ENCODE data around the gene WDCP.
"Not testable (repeated sequence)": the region's sequence is repeated elsewhere in the genome, so short reads cannot be mapped to it uniquely, and the experiment has no call there.

Gene WDCP

DNA sequence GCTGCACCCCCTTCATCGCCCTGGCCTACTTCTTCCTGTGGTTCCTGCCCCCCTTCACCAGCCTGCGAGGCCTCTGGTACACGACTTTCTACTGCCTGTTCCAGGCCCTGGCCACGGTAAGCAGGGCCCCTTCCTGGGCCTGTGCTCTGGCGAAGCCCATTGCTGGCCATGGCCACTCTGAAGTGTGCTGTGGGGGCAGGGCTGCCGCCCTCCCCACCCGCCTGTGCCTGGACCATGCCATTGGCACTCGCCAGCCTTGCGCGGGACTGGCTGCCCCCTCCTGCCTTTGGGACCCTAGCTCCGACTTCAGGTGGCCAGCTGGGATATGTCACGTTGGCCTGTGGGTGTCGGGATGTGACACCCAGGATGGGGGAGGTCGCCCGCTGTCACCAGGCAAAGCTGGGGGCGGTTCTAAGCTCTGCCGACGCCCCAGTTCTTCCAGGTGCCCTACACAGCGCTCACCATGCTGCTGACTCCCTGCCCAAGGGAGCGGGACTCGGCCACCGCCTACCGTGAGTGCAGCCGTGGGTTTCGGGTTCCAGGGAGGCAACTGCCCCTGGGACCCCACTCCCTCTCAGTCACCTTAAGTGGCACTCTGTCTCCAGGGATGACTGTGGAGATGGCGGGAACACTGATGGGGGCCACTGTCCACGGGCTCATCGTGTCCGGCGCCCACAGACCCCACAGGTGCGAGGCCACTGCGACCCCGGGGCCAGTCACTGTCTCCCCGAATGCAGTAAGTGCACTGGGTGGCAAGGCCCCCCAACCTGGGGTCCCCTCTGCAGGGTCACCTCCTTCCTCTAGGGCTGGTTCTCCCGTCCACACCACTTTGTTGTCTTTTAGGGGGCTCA lies 30.1 kb downstream of the WDCP start:
- ATAC-seq = no peak
- TF ChIP-seq ARNTL (CRISPR knock-in tag; IDR thresholded peaks at IDR 0.05; ENCODE audit: borderline replicate concordance, low read depth) (no peak), TCF4 (CRISPR knock-in tag; IDR thresholded peaks at IDR 0.05; ENCODE audit: borderline replicate concordance) (no peak)

DNA sequence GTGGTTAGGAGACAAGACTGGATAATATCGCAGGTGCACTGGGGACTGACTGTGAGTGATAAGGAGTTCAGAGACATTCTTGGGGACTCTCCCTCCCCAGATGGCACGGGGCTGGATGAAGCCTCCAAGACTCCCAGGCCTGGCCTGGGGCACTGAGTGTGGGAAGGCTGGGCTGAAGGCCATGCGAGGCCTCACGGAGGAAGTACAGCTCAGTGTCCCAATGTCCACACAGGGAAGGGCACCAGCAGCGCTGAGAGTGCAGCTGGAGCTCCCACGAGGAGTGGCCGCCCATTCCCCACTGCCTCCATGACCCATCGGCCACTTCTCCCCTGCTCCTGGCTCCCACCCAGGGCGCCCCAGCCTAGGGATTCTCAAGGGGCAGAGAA lies 30.8 kb downstream of the WDCP start:
- TF ChIP-seq OSR1 (CRISPR knock-in tag; IDR thresholded peaks at IDR 0.05) (no peak), CSDC2 (CRISPR knock-in tag; IDR thresholded peaks at IDR 0.05) (no peak), ZFP30 (CRISPR knock-in tag; IDR thresholded peaks at IDR 0.05) (no peak), PPARA (CRISPR knock-in tag; IDR thresholded peaks at IDR 0.05; ENCODE audit: borderline replicate concordance) (no peak), ZNF70 (CRISPR knock-in tag; IDR thresholded peaks at IDR 0.05) (no peak), ARNTL (CRISPR knock-in tag; IDR thresholded peaks at IDR 0.05; ENCODE audit: borderline replicate concordance, low read depth) (no peak), ISL1 (CRISPR knock-in tag; IDR thresholded peaks at IDR 0.05) (no peak), ESRRG (CRISPR knock-in tag; IDR thresholded peaks at IDR 0.05) (no peak), SNAI2 (CRISPR knock-in tag; IDR thresholded peaks at IDR 0.05) (no peak), TCF4 (CRISPR knock-in tag; IDR thresholded peaks at IDR 0.05; ENCODE audit: borderline replicate concordance) (no peak), ZC3H10 (CRISPR knock-in tag; IDR thresholded peaks at IDR 0.05) (no peak), ZNF8 (CRISPR knock-in tag; IDR thresholded peaks at IDR 0.05) (no peak), ZNF565 (CRISPR knock-in tag; conservative IDR thresholded peaks at IDR 0.05; ENCODE audit: low read depth) (no peak), BACH2 (CRISPR knock-in tag; IDR thresholded peaks at IDR 0.05; ENCODE audit: borderline replicate concordance) (no peak)
- TF ChIP-seq, protein P1, sequence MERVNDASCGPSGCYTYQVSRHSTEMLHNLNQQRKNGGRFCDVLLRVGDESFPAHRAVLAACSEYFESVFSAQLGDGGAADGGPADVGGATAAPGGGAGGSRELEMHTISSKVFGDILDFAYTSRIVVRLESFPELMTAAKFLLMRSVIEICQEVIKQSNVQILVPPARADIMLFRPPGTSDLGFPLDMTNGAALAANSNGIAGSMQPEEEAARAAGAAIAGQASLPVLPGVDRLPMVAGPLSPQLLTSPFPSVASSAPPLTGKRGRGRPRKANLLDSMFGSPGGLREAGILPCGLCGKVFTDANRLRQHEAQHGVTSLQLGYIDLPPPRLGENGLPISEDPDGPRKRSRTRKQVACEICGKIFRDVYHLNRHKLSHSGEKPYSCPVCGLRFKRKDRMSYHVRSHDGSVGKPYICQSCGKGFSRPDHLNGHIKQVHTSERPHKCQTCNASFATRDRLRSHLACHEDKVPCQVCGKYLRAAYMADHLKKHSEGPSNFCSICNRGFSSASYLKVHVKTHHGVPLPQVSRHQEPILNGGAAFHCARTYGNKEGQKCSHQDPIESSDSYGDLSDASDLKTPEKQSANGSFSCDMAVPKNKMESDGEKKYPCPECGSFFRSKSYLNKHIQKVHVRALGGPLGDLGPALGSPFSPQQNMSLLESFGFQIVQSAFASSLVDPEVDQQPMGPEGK (CRISPR knock-in tag; IDR thresholded peaks at IDR 0.05; ENCODE audit: borderline replicate concordance) = no peak
- TF ChIP-seq, protein P2, sequence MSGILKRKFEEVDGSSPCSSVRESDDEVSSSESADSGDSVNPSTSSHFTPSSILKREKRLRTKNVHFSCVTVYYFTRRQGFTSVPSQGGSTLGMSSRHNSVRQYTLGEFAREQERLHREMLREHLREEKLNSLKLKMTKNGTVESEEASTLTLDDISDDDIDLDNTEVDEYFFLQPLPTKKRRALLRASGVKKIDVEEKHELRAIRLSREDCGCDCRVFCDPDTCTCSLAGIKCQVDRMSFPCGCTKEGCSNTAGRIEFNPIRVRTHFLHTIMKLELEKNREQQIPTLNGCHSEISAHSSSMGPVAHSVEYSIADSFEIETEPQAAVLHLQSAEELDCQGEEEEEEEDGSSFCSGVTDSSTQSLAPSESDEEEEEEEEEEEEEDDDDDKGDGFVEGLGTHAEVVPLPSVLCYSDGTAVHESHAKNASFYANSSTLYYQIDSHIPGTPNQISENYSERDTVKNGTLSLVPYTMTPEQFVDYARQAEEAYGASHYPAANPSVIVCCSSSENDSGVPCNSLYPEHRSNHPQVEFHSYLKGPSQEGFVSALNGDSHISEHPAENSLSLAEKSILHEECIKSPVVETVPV (CRISPR knock-in tag; IDR thresholded peaks at IDR 0.05) = no peak
- peak; percentile 4; the same call in 1 of the 3 replicates for ATAC-seq

DNA sequence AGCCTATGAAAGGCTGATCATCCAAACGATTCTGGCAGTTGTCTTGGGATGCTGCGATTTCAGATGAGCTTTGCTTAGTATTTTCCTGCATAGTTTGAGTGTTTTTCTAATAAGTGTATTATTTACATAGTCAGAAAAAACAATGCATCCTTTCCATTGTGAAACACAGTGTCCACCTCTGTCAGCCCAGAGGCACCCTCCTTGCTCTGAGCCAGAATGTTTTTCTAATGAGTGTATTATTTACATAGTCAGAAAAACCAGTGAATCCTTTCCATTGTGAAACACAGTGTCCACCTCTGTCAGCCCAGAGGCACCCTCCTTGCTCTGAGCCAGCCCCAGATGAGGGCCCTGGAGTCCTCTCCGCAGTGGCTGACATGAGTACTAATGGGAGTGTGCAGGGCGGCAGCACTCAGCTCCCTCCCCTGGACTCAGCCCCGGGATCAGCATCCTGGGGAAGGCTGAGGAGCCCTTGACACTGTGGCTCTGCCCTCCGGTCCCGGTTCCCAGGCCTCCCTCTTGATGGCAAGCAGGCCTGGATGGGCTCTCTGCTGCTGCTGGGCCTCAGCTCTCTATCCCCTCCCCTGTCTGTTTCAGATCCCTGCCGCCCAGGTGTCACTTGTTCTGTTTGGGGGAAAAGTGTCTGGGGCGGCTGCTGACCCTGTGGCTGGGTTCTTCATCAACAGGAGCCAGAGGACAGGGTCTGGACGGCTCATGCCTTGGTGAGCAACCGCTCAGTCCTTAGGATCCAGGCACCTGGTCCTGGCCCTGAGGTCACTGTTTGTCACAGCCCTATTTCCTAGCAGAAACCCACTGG lies 31.4 kb downstream of the WDCP start:
- ATAC-seq = peak; percentile 74
- no peak for TF ChIP-seq ZFP30 (CRISPR knock-in tag; IDR thresholded peaks at IDR 0.05)
- TF ChIP-seq ZNF70 (CRISPR knock-in tag; IDR thresholded peaks at IDR 0.05) = no peak
- no peak for TF ChIP-seq ESRRG (CRISPR knock-in tag; IDR thresholded peaks at IDR 0.05)
- TF ChIP-seq, protein P2 (CRISPR knock-in tag; IDR thresholded peaks at IDR 0.05) = no peak
- TF ChIP-seq TOX (CRISPR knock-in tag; IDR thresholded peaks at IDR 0.05; ENCODE audit: borderline replicate concordance) = no peak
- TF ChIP-seq, protein P3, sequence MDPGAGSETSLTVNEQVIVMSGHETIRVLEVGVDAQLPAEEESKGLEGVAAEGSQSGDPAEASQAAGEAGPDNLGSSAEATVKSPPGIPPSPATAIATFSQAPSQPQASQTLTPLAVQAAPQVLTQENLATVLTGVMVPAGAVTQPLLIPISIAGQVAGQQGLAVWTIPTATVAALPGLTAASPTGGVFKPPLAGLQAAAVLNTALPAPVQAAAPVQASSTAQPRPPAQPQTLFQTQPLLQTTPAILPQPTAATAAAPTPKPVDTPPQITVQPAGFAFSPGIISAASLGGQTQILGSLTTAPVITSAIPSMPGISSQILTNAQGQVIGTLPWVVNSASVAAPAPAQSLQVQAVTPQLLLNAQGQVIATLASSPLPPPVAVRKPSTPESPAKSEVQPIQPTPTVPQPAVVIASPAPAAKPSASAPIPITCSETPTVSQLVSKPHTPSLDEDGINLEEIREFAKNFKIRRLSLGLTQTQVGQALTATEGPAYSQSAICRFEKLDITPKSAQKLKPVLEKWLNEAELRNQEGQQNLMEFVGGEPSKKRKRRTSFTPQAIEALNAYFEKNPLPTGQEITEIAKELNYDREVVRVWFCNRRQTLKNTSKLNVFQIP (CRISPR knock-in tag; IDR thresholded peaks at IDR 0.05; ENCODE audit: borderline replicate concordance, low read depth) = no peak
- TF ChIP-seq, protein P4, sequence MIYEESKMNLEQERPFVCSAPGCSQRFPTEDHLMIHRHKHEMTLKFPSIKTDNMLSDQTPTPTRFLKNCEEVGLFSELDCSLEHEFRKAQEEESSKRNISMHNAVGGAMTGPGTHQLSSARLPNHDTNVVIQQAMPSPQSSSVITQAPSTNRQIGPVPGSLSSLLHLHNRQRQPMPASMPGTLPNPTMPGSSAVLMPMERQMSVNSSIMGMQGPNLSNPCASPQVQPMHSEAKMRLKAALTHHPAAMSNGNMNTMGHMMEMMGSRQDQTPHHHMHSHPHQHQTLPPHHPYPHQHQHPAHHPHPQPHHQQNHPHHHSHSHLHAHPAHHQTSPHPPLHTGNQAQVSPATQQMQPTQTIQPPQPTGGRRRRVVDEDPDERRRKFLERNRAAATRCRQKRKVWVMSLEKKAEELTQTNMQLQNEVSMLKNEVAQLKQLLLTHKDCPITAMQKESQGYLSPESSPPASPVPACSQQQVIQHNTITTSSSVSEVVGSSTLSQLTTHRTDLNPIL (CRISPR knock-in tag; IDR thresholded peaks at IDR 0.05; ENCODE audit: low read depth) = no peak
- TF ChIP-seq ISL1 (CRISPR knock-in tag; IDR thresholded peaks at IDR 0.05) = no peak
- no peak for TF ChIP-seq TCF4 (CRISPR knock-in tag; IDR thresholded peaks at IDR 0.05; ENCODE audit: borderline replicate concordance)

DNA sequence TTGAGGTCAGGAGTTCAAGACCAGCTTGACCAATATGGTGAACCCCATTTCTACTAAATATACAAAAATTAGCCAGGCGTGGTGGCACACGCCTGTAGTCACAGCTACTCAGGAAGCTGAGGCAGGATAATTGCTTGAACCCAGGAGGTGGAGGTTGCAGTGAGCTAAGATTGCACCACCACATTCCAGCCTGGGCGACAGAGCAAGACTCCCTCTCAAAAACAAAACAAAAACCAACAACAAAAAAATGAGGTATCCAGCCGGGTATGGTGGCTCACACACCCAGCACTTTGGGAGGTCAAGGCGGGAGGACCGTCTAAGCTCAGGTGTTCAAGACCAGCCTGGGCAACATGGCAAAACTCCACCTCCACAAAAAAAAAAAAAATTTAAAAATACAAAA lies 32.3 kb downstream of the WDCP start:
- ATAC-seq = not testable (repeated sequence)
